Nephron progenitor cell (in vitro differentiated cells): ENCODE measurements around the gene C1orf116.

ENCODE experiments used
- DNase-seq: peaks from one replicate; pipeline ENCODE4 v3.0.0; 2021
- H3K27ac Mint-ChIP-seq: 2 replicates; pipeline ENCODE4 v1.8.0; 2021; ENCODE audit warnings: mild to moderate bottlenecking, moderate library complexity, mixed read lengths
- H3K27me3 Mint-ChIP-seq: 2 replicates; pipeline ENCODE4 v1.8.0; 2021; ENCODE audit warnings: mild to moderate bottlenecking, low read depth, mixed read lengths; ENCODE audit not compliant: poor library complexity
- H3K36me3 Mint-ChIP-seq: 2 replicates; pipeline ENCODE4 v1.8.0; 2021; ENCODE audit warnings: low read depth, mixed read lengths
- H3K4me1 Mint-ChIP-seq: 2 replicates; pipeline ENCODE4 v1.8.0; 2021; ENCODE audit warnings: mixed read lengths
- H3K4me3 Mint-ChIP-seq: 2 replicates; pipeline ENCODE4 v1.8.0; 2021; ENCODE audit warnings: mild to moderate bottlenecking, moderate library complexity, mixed read lengths
- H3K9me3 Mint-ChIP-seq: 2 replicates; pipeline ENCODE4 v1.8.0; 2021; ENCODE audit warnings: mild to moderate bottlenecking, moderate library complexity, mixed read lengths
- CTCF ChIP-seq: fragments of 200-600 bp; sonication (generic); IDR thresholded peaks from 2 replicates; pipeline ENCODE4 v1.5.0; 2021; ENCODE audit warnings: antibody characterized with exemption

C1orf116 gene

GRCh38 chr1:207071426-207071825 lies 38.9 kb upstream of the C1orf116 start:
- Mint-ChIP-seq H3K36me3 (peaks cover 7% of the 10 kb centered on the region), H3K27me3 (peaks cover 7% of the 10 kb centered on the region), H3K4me3 (no peak overlapping the region), H3K27ac (no peak overlapping the region), H3K9me3 (no peaks in the 10 kb centered on the region), H3K4me1 (peaks cover 46% of the 10 kb centered on the region)
- no peak for DNase-seq
- no peak for TF ChIP-seq CTCF

GRCh38 chr1:207070811-207071210 lies 38.3 kb upstream of the C1orf116 start:
- Mint-ChIP-seq H3K36me3 (peaks cover 7% of the 10 kb centered on the region), H3K27ac (no peak overlapping the region)

GRCh38 chr1:207069858-207070506 lies 37.4 kb upstream of the C1orf116 start:
- no peak for DNase-seq
- Mint-ChIP-seq H3K4me1 (peaks cover 46% of the 10 kb centered on the region), H3K36me3 (peaks cover 7% of the 10 kb centered on the region), H3K27ac (no peak overlapping the region), H3K9me3 (no peaks in the 10 kb centered on the region), H3K4me3 (no peak overlapping the region), H3K27me3 (peaks cover 7% of the 10 kb centered on the region)
- TF ChIP-seq CTCF, result no peak

More at GRCh38 chr1:207070811-207071210, 38.3 kb upstream of the C1orf116 start:
- H3K4me3 Mint-ChIP-seq, result no peak overlapping the region
- peaks cover 46% of the 10 kb centered on the region for H3K4me1 Mint-ChIP-seq
- TF ChIP-seq CTCF, result no peak
- H3K9me3 Mint-ChIP-seq, result no peaks in the 10 kb centered on the region
- H3K27me3 Mint-ChIP-seq, result peaks cover 7% of the 10 kb centered on the region
- no peak for DNase-seq

- DNase-seq, result no peak
- Mint-ChIP-seq H3K4me3 (no peak overlapping the region), H3K9me3 (no peaks in the 10 kb centered on the region), H3K4me1 (peaks cover 46% of the 10 kb centered on the region), H3K27ac (no peak overlapping the region), H3K27me3 (peaks cover 3% of the 10 kb centered on the region), H3K36me3 (peaks cover 11% of the 10 kb centered on the region)
- TF ChIP-seq CTCF, result no peak
Measured at GRCh38 chr1:207069061-207069460, 36.5 kb upstream of the C1orf116 start.

GRCh38 chr1:207067665-207068064 lies 35.1 kb upstream of the C1orf116 start:
- Mint-ChIP-seq H3K27me3 (peaks cover 7% of the 10 kb centered on the region), H3K4me1 (peaks cover 40% of the 10 kb centered on the region), H3K27ac (no peak overlapping the region), H3K36me3 (peaks cover 18% of the 10 kb centered on the region), H3K4me3 (no peak overlapping the region), H3K9me3 (no peaks in the 10 kb centered on the region)
- DNase-seq, result no peak
- no peak for TF ChIP-seq CTCF

- DNase-seq, result no peak
- Mint-ChIP-seq H3K4me1 (peaks cover 35% of the 10 kb centered on the region), H3K4me3 (no peak overlapping the region), H3K27ac (no peak overlapping the region), H3K9me3 (no peaks in the 10 kb centered on the region), H3K27me3 (peaks cover 7% of the 10 kb centered on the region), H3K36me3 (peaks cover 18% of the 10 kb centered on the region)
- TF ChIP-seq CTCF, result no peak
Measured at GRCh38 chr1:207067185-207067584, 34.6 kb upstream of the C1orf116 start.
